ENCODE results near the gene KLF18.
A peak's percentile ranks its signal among the peaks of the same experiment; 100 is the strongest.

The KLF18 gene

GRCh38 chr1:44158871-44159270 is 17.4 kb upstream of the KLF18 start:
- POLR2A ChIA-PET: no interaction called here
- TF ChIP-seq SUZ12 (IDR thresholded peaks at IDR 0.05): no peak
- TF ChIP-seq CTBP1 (IDR thresholded peaks at IDR 0.05; ENCODE audit: borderline replicate concordance): no peak
- TF ChIP-seq BHLHE40 (IDR thresholded peaks at IDR 0.05; ENCODE audit: borderline replicate concordance): no peak
- no peak for TF ChIP-seq ZNF384 (IDR thresholded peaks at IDR 0.05)
- no peak for TF ChIP-seq SP1 (IDR thresholded peaks at IDR 0.05)
- TF ChIP-seq FOXA1 (IDR thresholded peaks at IDR 0.05): no peak
- DNase-seq (ENCODE audit: extremely low spot score): no peak
- CTCF ChIA-PET: no interaction called here

GRCh38 chr1:44157903-44158302 is 16.5 kb upstream of the KLF18 start:
- DNase-seq (ENCODE audit: extremely low spot score): no peak
- ChIA-PET CTCF (no interaction called here), POLR2A (no interaction called here)
- TF ChIP-seq FOXK2 (IDR thresholded peaks at IDR 0.05): no peak
- no peak for TF ChIP-seq TARDBP (IDR thresholded peaks at IDR 0.05)
- no peak for TF ChIP-seq LEF1 (IDR thresholded peaks at IDR 0.05; ENCODE audit: borderline replicate concordance)
- no peak for TF ChIP-seq SP1 (IDR thresholded peaks at IDR 0.05)
- no peak for TF ChIP-seq FOXA1 (IDR thresholded peaks at IDR 0.05)
- no peak for TF ChIP-seq HDGF (IDR thresholded peaks at IDR 0.05; ENCODE audit: borderline replicate concordance)
- TF ChIP-seq L3MBTL2 (conservative IDR thresholded peaks at IDR 0.05): no peak
- TF ChIP-seq SUZ12 (IDR thresholded peaks at IDR 0.05): no peak
- TF ChIP-seq FOXM1 (IDR thresholded peaks at IDR 0.05; ENCODE audit: borderline replicate concordance): no peak
- TF ChIP-seq NFRKB (IDR thresholded peaks at IDR 0.05): no peak
- TF ChIP-seq CTBP1 (IDR thresholded peaks at IDR 0.05; ENCODE audit: borderline replicate concordance): no peak
- no peak for TF ChIP-seq BHLHE40 (IDR thresholded peaks at IDR 0.05; ENCODE audit: borderline replicate concordance)
- no peak for TF ChIP-seq ARNT (IDR thresholded peaks at IDR 0.05)

- CTCF ChIA-PET: no interaction called here
- POLR2A ChIA-PET: no interaction called here
- no peak for TF ChIP-seq SUZ12 (IDR thresholded peaks at IDR 0.05)
- peak; percentile 95 for TF ChIP-seq PKNOX1 (IDR thresholded peaks at IDR 0.05)
- DNase-seq (ENCODE audit: extremely low spot score): no peak
Measured at GRCh38 chr1:44154049-44154448, 12.6 kb upstream of the KLF18 start.

- TF ChIP-seq FOXM1 (IDR thresholded peaks at IDR 0.05; ENCODE audit: borderline replicate concordance) (no peak), ARNT (IDR thresholded peaks at IDR 0.05) (no peak), FOXK2 (IDR thresholded peaks at IDR 0.05) (no peak), FOXA1 (IDR thresholded peaks at IDR 0.05) (no peak), CTBP1 (IDR thresholded peaks at IDR 0.05; ENCODE audit: borderline replicate concordance) (no peak), LEF1 (IDR thresholded peaks at IDR 0.05; ENCODE audit: borderline replicate concordance) (no peak), L3MBTL2 (conservative IDR thresholded peaks at IDR 0.05) (no peak)
- ChIA-PET POLR2A (no interaction called here), CTCF (no interaction called here)
- no peak for DNase-seq (ENCODE audit: extremely low spot score)
Measured at GRCh38 chr1:44152692-44153091, 11.3 kb upstream of the KLF18 start.

GRCh38 chr1:44151808-44152207 is 10.4 kb upstream of the KLF18 start:
- ChIA-PET POLR2A (no interaction called here), CTCF (no interaction called here)
- TF ChIP-seq FOXA1 (IDR thresholded peaks at IDR 0.05) (no peak), TARDBP (IDR thresholded peaks at IDR 0.05) (no peak), FOXK2 (IDR thresholded peaks at IDR 0.05) (no peak), FOXM1 (IDR thresholded peaks at IDR 0.05; ENCODE audit: borderline replicate concordance) (no peak), L3MBTL2 (conservative IDR thresholded peaks at IDR 0.05) (no peak), PKNOX1 (IDR thresholded peaks at IDR 0.05) (no peak), CTBP1 (IDR thresholded peaks at IDR 0.05; ENCODE audit: borderline replicate concordance) (no peak), ZNF384 (IDR thresholded peaks at IDR 0.05) (no peak), BHLHE40 (IDR thresholded peaks at IDR 0.05; ENCODE audit: borderline replicate concordance) (no peak), NFRKB (IDR thresholded peaks at IDR 0.05) (no peak), LEF1 (IDR thresholded peaks at IDR 0.05; ENCODE audit: borderline replicate concordance) (no peak), ARNT (IDR thresholded peaks at IDR 0.05) (no peak), ELF4 (IDR thresholded peaks at IDR 0.05) (no peak), SUZ12 (IDR thresholded peaks at IDR 0.05) (no peak), SP1 (IDR thresholded peaks at IDR 0.05) (no peak), HDGF (IDR thresholded peaks at IDR 0.05; ENCODE audit: borderline replicate concordance) (no peak)
- DNase-seq (ENCODE audit: extremely low spot score): no peak

GRCh38 chr1:44151332-44151731 is 9.9 kb upstream of the KLF18 start:
- TF ChIP-seq NFRKB (IDR thresholded peaks at IDR 0.05) (no peak), FOXK2 (IDR thresholded peaks at IDR 0.05) (no peak), BHLHE40 (IDR thresholded peaks at IDR 0.05; ENCODE audit: borderline replicate concordance) (no peak), SP1 (IDR thresholded peaks at IDR 0.05) (no peak), FOXA1 (IDR thresholded peaks at IDR 0.05) (no peak), L3MBTL2 (conservative IDR thresholded peaks at IDR 0.05) (no peak), ARNT (IDR thresholded peaks at IDR 0.05) (no peak), SUZ12 (IDR thresholded peaks at IDR 0.05) (no peak), ZNF384 (IDR thresholded peaks at IDR 0.05) (no peak), LEF1 (IDR thresholded peaks at IDR 0.05; ENCODE audit: borderline replicate concordance) (no peak), HDGF (IDR thresholded peaks at IDR 0.05; ENCODE audit: borderline replicate concordance) (no peak), CTBP1 (IDR thresholded peaks at IDR 0.05; ENCODE audit: borderline replicate concordance) (no peak), PKNOX1 (IDR thresholded peaks at IDR 0.05) (no peak), FOXM1 (IDR thresholded peaks at IDR 0.05; ENCODE audit: borderline replicate concordance) (no peak), ELF4 (IDR thresholded peaks at IDR 0.05) (no peak), TARDBP (IDR thresholded peaks at IDR 0.05) (no peak)
- DNase-seq (ENCODE audit: extremely low spot score): no peak
- CTCF ChIA-PET: no interaction called here
- POLR2A ChIA-PET: no interaction called here

- POLR2A ChIA-PET: no interaction called here
- CTCF ChIA-PET: interaction anchor here (0.7 kb wide), 1 partner anchor 31 kb away, joined by 4 read pairs; no protein-coding TSS in a partner anchor
Measured at GRCh38 chr1:44147582-44147981, 6.2 kb upstream of the KLF18 start.

More at GRCh38 chr1:44147582-44147981, 6.2 kb upstream of the KLF18 start:
- no peak for DNase-seq (ENCODE audit: extremely low spot score)
- TF ChIP-seq FOXK2 (IDR thresholded peaks at IDR 0.05) (no peak), SP1 (IDR thresholded peaks at IDR 0.05) (no peak), BHLHE40 (IDR thresholded peaks at IDR 0.05; ENCODE audit: borderline replicate concordance) (no peak), CTBP1 (IDR thresholded peaks at IDR 0.05; ENCODE audit: borderline replicate concordance) (no peak), FOXM1 (IDR thresholded peaks at IDR 0.05; ENCODE audit: borderline replicate concordance) (no peak), NFRKB (IDR thresholded peaks at IDR 0.05) (no peak), FOXA1 (IDR thresholded peaks at IDR 0.05) (no peak)
